Prostate gland (tissue), 2 donors: Measurements from ENCODE around the gene CDCA3.

Experiments
- CTCF ChIP-seq, 4 experiments: fragments of 200-600 bp in 2 of 4; fragments of 450-650 bp in 2 of 4; sonication (generic) in 2 of 4; IDR thresholded peaks; 1 replicate in 3 of 4; 2 replicates in 1 of 4; pipeline ENCODE4 v1.5.1; 2016 to 2019; ENCODE audit warnings: antibody characterized with exemption in 4 of 4, mild to moderate bottlenecking in 2 of 4, moderate library complexity in 2 of 4
- POLR2A ChIP-seq: fragments of 450-650 bp; IDR thresholded peaks from one replicate; pipeline ENCODE4 v1.6.1; 2016; ENCODE audit warnings: antibody characterized with exemption, mild to moderate bottlenecking
- POLR2AphosphoS5 ChIP-seq: sonication (generic); formaldehyde crosslinking; IDR thresholded peaks from one replicate; pipeline ENCODE4 v1.6.1; 2017; ENCODE audit warnings: antibody characterized with exemption

- TF ChIP-seq POLR2A, result no peak
- no peak for TF ChIP-seq POLR2AphosphoS5
- no peak for TF ChIP-seq CTCF (IDR thresholded peaks at IDR 0.05)
Measured at GRCh38 chr12:6807170-6807569, 43.9 kb downstream of the CDCA3 start.
